Ramos (cell line): ENCODE measurements around the gene UQCRQ.

Source experiments
- in situ Hi-C: fragments of 300-500 bp; cut with MboI; formaldehyde crosslinking; loops from one replicate; pipeline ENCODE4 v1.14.3; 2022; ENCODE audit warnings: low sequenced_read_pairs; ENCODE audit not compliant: unreplicated experiment

Gene UQCRQ

DNA sequence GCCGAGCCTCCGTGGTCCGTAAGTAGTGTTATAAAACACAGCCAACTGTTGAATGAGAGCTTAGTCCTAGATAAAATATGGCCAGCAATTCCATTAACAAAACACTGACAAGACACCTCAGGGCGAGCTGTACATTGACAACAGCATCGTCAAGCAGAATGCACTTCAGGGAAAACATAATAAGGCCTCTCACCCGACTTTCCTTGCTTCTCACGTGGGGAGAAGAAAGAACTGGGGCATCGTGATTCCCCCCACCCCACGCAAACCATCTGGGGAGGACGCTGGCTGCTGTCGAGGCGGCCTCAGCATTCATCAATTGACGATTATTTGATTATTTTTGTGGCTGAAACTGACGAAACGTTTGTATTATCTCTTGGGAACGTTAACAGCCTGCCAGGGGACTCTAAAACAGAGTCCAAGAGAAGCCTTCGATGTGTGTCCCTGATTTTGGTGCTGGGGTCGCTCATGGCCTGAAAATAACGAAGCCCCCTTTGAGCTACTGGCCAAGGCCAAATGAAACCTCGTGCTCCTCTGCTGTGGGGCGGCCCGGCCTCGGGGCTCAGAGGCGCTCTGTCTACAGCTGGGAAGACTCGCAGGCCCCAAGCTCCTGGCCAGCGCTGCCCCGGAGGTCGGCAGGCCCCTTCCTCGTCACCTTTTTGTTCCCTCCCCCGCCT, 637 bp upstream of the UQCRQ start:
- in situ Hi-C loops, result no loop called here

DNA sequence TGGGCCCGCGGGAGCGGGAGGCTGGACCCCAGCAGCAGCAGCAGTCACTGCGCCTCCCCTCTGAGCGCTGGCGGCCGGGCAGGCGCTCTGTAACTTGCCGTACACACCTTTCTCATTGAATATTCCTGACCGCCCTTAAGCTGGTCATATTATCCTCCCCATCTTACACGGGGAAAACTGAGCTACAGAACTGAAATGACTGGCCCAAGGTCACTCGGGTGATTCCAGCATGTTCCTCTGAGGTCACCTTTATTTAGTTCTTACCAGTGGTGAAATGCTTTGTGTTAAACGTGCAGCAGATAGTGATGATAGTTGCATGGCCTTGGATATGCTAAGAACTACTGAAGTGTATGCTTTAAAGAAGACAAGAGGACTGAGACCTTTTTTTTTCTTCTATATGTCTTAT, 607 bp downstream of the UQCRQ start:
- in situ Hi-C loops, result no loop called here

GRCh38 chr5:132868754-132869153, 2.3 kb downstream of the UQCRQ start:
- in situ Hi-C loops, result no loop called here

DNA sequence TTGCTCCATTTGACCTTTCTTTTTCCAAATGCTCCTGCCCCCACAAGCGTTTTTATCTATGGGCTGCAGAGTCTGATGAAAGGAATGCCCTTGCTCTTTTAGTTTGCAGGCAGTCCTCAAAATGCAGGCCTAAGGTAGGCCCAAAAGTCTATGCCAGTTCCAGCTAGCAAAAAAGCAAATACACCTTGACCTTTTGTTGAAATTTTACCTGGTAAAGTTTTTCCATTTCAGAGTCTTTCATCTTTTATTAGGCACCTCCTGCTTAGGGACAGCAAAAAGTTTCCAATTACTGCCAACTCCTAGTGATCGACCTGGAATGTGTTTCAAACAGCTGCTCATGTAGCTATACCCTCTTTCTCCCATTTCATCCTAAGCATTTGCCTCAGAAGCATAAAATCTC, 4.4 kb downstream of the UQCRQ start:
- in situ Hi-C loops, result no loop called here

DNA sequence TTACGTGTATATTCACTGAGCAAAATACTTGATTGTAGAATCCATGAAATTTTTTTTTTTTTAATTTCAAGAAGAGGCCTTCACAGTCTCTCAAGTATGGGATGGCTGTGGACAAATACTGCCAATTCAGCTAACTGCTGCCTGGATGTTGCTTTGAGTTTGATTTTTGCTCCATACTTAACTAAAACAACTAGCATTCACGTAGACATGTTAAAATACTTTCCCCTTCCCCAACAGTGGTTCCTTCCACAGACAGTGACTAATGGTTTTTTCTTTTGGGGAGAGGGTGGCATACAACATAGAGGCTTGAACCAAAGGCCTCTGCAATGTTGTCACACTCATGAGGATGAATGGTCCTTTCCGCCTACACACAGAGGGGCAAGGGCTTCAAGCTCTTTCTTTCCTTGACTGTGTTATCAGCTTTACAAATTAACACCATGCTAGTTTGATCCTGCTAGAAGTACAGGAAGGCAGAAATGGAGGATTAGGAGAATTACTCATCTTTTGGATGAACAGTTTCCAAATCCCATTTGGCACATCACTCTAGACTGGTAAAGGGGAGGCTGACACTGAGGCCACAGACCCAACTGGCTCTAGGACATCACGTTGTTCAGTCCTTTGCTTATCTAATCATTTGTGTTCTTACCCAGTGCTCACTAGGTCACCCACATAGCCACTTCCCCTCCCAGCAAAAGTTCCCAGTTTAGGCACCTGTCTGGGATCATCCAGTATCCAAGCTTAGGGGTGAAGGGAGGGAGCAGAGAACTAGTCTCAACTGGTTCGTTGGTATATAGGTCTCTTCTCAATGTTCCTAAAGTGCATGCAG, 5.2 kb downstream of the UQCRQ start:
- in situ Hi-C loops, result no loop called here

- in situ Hi-C loops, result no loop called here
Observed at GRCh38 chr5:132872788-132873118, 6.3 kb downstream of the UQCRQ start.

GRCh38 chr5:132873119-132873929, 6.9 kb downstream of the UQCRQ start, which contains the start of gene LEAP2:
Gene LEAP2, plus strand, starts transcription at chr5:132873668. Its CDS starts 27 bp downstream, at chr5:132873695.
- in situ Hi-C loops, result no loop called here

DNA sequence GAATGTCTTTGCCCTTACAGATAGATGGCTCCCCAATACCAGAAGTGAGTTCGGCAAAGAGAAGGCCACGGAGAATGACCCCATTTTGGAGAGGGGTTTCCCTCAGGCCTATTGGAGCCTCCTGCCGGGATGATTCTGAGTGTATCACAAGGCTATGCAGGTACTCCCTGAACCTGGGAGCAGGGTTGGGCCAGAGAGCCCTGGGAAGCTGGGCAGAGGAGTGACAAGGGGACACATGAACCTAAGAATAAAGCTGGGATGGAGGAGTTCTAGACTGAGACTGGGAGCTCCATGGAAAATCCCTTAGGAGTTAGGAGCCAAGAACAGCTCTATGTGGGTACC, 7.5 kb downstream of the UQCRQ start:
- in situ Hi-C loops, result no loop called here

- in situ Hi-C loops, result no loop called here
Observed at GRCh38 chr5:132876020-132876759, 9.7 kb downstream of the UQCRQ start.

DNA sequence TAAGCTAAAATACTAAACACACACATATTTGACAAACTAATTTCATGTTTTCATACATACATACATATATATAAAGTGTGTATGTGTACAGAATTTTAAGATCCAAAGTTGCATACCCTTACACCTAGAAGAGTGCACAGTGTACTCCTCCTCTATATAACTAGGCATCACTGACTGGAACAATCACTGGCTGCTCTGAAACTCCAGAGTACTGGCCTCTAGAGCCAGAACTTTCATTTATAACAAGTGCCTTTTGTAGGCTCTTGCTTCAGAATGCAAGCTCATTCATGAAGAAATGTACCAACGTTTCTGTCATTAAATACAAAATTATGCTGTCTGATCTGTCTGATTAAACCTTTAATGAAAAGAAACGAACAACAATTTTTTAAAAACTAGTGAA, 11.0 kb downstream of the UQCRQ start:
- in situ Hi-C loops, result no loop called here

DNA sequence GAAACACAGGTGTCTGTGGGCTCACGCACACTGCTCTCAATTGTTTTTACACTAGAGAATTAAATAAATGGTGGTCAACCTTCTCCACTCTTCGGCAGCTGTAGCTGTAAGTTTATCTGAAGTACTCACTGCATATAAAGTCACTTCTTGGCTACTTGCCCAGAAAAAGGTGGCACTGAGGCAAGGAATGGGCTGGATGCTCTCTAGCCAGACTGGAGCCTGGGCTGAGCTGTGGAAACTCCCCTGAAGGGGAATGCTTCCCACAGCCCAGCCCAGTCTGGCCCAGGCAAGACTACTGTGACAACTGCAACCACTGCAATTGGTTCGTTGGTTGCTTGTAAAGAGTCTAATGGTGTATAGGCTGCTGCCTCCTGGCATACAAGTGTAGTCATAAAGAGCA, 11.5 kb downstream of the UQCRQ start:
- in situ Hi-C loops, result no loop called here

GRCh38 chr5:132883261-132883834, 16.9 kb downstream of the UQCRQ start:
- in situ Hi-C loops, result no loop called here

DNA sequence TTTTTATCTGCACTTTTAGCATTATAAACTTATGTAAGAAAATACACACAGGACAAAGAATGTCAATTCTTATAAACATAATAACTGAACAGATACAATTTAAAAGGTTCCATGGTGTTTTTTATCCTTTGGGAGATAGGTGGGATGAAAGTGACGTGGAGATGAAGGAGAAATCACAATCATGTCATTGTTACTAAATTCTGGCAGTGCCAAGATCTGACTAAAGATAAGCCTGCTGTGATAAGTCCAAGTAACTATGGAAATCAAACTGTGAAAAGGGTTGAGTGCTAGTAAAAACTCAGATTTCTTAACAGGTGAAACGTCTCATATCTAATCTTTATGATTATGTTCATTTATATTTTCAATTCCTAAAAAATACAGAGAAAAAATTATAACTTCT, 18.1 kb downstream of the UQCRQ start:
- in situ Hi-C loops, result no loop called here

- in situ Hi-C loops, result no loop called here
Observed at GRCh38 chr5:132886064-132886823, 19.8 kb downstream of the UQCRQ start.

DNA sequence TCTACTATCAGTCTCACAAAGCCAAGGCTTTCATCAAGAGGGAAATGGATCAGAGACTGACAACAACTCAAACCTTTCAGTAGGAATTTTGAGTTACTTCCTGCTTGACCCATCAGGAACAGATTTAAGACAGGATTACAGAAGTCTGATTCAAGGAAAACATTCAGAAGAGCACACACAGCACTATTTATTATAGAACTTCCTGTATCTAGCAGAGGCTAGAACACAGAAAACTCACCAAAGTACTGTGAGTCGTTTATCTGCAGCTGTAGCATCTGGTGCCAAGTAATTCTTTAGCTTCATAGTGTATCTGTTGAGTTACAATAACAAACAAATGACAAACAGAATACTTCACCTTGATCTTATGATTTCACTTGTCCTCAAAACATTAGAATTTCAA, 20.8 kb downstream of the UQCRQ start:
- in situ Hi-C loops, result no loop called here

DNA sequence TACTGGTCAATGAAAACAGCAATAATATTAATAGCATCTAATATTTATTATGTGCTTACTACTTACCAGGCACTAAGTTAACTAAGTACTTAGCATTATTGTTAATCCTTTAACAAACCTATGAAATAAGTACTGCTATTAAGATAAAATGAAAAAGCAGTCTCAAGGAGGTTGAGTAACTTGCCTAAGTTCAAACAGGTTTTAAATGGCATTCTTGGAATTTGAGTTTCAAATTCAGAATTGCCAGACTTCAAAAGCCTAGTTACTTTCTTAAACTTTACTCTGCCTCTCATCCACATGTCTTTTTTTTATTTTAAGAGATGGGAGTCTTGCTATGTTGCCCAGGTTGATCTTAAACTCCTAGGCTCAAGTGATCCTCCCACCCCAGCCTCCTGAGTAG, 23.1 kb downstream of the UQCRQ start:
- in situ Hi-C loops, result no loop called here

GRCh38 chr5:132890817-132891216, 24.4 kb downstream of the UQCRQ start:
- in situ Hi-C loops, result no loop called here

- in situ Hi-C loops, result no loop called here
Observed at GRCh38 chr5:132895719-132896305, 29.4 kb downstream of the UQCRQ start.

DNA sequence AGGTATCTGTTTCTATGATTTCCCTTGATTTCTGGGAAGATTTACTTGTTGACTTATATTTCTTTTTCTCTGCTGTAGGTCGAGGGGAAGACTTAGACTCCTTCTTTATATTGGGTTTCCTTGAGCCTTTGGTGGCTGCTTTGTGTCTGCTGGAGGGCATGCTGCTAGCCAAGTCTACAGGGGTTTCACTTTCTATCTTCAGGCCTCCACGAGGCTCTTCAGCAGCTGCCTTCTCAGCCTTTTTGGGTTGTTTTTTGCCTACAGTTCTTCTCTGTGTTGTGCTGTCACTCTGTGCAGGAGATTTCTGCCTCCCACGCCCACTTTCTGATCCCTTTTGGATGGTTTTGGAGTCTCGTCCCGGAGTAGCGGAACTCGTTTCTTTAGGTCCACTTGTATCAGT, 30.2 kb downstream of the UQCRQ start:
- in situ Hi-C loops, result no loop called here
